NCI-H2227 (cell line): Measurements from ENCODE around the gene DRC3.
"Not testable (repeated sequence)": the region's sequence is repeated elsewhere in the genome, so short reads cannot be mapped to it uniquely, and the experiment has no call there.

Experiments used
- DNase-seq: peaks from one replicate; lab custom pipeline; 2025; ENCODE audit not compliant: unreplicated experiment; lab: John Stamatoyannopoulos, UW

The DRC3 gene, protein sequence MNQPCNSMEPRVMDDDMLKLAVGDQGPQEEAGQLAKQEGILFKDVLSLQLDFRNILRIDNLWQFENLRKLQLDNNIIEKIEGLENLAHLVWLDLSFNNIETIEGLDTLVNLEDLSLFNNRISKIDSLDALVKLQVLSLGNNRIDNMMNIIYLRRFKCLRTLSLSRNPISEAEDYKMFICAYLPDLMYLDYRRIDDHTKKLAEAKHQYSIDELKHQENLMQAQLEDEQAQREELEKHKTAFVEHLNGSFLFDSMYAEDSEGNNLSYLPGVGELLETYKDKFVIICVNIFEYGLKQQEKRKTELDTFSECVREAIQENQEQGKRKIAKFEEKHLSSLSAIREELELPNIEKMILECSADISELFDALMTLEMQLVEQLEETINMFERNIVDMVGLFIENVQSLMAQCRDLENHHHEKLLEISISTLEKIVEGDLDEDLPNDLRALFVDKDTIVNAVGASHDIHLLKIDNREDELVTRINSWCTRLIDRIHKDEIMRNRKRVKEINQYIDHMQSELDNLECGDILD

DNA sequence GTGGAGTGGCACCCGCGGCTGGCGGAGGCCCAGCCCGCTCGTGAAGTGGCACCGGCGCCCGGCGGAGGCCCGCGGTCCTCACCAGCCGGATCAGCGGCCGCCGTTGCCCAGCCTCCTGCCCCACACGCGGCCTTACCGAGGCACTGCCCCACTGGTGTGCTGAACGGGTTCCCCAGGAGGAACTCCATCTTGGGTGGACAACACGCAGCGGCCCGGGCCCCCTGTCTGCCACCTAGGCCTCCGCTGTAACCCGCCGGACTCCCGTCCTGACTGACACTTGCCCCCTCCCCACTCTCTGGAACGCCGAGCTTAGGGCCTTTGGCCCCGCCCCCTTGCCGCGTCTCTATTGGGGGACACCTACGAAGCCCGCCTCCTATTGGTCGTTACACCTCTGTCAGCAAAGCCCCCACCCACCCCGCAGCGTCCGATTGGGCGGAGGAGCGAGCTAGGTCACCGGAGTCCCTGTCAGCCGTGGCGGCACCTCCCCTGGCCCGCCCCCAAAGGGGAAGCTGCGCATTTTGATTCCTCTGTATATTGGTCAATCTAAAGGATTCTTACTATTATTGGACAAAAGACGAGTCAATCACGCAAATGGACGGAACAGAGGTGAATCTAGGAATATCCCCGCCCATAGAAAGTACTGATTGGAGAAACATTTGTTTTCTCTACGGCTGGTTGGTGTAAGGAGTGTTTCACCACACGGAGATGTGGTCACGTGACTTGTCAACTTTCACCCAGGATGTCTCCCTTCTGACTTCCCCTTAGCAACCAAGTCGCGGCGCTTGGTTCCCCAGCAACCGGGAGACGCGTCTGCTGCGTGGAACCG lies at the start of gene DRC3, which contains the start of gene TOM1L2:
TSS of gene DRC3 (plus strand) at position 737 of the 826 bp plus-strand sequence. CDS start 4,737 bp downstream, outside the sequence.
TSS of gene TOM1L2 (minus strand) at position 275 of the 826 bp plus-strand sequence. CDS start at position 188, 87 bp downstream.
- peak; percentile 99 for DNase-seq

GRCh38 chr17:17924131-17924856 lies 48.4 kb upstream of the DRC3 start:
- no peak for DNase-seq

DNA sequence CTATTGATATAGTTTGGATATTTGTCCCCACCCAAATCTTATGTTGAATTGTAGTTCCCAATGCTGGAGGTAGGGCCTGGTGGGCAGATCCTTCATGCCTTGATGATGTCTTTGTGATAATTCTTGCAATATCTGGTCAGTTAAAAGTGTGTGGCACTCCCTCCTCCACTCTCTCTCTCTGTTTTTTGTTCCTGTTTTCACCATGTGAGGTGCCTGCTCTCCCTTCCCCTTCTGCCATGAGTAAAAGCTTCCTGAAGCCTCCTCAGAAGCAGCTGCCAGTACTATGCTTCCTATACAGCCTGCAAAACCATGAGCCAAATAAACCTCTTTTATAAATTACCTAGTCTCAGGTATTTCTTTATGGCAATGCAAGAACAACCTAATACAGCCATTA lies 47.8 kb upstream of the DRC3 start:
- no peak for DNase-seq

DNA sequence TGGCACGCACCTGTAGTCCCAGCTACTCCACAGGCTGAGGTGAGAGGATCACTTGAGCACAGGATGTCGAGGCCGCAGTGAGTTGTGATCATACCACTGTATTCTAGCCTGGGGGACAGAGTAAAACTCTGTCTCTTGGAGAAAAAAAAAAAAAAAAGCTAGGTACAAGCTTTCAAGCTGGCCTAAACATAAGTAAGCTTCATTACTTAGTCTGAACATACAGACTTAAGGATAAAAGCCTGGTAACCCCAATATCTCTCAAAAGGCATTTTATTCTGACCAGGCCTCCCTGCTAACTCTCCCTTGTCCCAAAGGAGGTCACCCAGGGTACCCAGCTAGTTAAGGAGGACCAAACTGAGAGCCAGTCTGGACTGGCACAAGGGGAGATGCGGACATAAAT lies 46.6 kb upstream of the DRC3 start:
- DNase-seq, result no peak

DNA sequence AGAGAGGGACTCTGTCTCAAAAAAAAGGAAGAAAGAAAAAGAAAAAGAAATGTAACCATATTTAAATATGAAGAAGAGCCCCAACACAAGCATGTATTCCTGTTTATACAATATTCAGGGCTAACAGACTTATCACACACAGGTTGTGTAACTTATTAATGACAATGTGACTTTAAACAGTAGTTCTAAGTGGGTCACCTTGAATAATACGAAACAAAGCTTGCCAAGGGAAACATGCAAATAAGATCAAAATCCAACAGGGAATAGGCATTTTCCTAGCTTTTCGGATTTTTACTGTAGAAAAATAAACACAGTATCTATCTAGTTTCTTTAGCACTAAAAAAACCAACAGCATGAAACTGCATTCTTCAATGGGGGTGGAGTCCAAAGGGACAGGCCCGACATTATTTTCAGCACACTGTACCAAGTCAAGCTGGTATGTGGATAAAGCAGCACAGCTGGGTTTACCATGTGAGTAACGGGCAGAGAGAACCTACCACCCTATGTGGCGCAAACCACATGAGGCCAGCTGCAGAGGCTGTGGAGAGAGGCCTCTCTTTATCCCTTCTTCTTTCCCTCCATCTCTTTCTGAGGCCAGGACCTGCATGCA lies 45.7 kb upstream of the DRC3 start:
- DNase-seq, result no peak

- DNase-seq, result peak; percentile 27
These were observed 44.0 kb upstream of the DRC3 start for GRCh38 chr17:17928398-17929287.

DNA sequence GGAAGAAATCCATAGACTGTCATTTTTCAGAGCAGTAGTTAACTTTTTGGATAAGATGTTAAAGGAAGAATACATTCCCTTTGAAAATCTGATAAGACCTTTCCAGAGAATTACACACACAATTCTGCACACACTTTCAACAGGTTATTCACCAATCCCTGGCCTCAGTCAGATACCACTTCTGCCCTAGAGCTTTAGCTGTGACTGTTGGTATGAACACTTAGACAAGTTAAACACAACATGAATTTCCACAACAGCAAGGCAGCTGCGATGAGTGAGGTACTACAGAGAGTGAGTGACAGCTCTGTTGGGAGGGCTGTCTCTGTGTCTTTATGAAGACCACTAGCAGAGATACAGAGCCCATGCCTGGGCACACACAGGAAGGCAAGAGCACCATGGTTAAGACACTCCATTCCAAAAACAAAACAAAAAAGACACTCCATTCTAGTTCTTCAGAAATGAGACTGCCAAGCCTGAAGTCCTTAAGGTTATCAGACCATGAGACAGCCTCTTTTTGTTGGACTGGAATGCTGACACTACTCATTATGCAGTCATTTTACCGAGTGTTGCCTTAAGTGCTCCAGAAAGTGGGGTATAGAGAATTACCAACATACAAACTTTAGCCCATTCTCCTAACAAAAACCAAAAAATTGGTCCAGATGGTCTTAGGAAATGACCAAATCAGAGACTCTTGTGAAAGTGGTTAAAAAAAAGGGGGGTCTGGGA lies 42.8 kb upstream of the DRC3 start:
- DNase-seq, result no peak

GRCh38 chr17:17930674-17931073 lies 42.0 kb upstream of the DRC3 start:
- DNase-seq, result no peak

- no peak for DNase-seq
These were observed 41.5 kb upstream of the DRC3 start for GRCh38 chr17:17931159-17931558.

DNA sequence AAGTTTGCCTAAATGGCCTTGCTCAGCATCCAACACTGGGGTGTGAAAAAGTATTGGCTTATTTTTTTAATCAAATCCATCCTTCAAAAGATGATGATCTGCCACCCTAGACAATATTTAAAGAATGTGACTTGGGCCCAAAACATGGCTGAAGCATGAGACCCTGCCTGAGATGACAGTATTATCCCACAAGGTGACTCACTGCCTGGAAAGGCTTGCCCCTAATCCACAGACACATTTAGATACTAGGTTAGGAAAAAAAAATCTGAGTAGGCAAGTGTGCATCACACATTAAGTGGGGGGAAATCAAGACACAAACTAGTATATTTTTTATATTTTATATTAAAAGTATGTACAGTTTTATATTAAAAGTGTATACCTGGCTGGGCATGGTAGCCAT lies 38.9 kb upstream of the DRC3 start:
- DNase-seq, result no peak

GRCh38 chr17:17934214-17934613 lies 38.4 kb upstream of the DRC3 start:
- no peak for DNase-seq

DNA sequence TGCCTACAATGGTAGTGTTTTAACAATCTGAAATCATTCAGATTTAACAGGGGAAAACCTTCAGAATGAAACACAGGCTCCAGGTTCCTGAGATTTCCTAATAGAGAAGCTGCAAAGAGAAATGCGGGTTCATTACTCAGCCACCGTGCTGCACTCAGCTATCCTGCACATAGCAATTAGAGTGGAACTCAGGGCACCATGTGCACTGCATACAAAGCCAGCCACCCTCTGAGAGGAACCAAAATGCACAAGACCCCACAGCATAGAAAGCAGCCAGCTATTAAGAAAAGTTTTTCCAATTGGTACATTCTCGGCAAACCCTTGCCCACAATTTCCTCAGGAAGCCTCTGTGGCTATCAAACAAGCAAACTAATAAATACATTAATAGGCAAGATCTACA lies 37.9 kb upstream of the DRC3 start:
- DNase-seq, result peak; percentile 35

GRCh38 chr17:17935321-17936271 lies 37.1 kb upstream of the DRC3 start:
- DNase-seq, result no peak

DNA sequence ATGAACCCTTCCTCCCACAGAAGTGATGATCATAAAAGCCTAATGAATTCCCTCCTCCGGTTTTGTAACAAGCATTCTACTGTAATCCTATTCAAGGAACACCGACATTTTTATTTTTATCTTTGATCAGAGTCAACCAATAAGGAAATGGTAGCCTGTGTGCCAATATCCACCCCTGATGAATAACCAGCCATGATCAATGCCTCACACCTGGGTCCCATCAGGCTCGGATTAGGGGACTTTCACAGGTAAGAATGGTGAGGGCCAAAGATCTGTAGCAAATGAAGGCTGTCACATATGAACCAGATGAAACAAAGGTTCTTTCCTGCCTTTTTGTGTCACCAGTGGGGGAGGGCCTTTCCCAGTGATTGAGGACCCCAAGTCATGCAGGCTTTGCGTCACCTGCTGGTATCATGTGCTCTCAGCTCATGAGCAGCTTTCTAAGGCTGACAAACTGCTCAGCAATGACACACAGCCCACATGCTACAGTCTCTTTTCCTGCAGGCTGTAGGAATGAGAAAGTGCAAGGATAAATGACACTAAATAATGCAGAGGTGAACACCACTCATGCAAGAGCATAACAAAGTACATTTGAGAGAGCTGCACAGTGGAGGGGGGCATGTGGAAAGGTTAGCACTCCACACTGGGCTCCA lies 35.3 kb upstream of the DRC3 start:
- peak; percentile 42 for DNase-seq

- DNase-seq, result no peak
These were observed 34.7 kb upstream of the DRC3 start for GRCh38 chr17:17937958-17938357.

GRCh38 chr17:17938388-17939107 lies 34.1 kb upstream of the DRC3 start:
- no peak for DNase-seq

GRCh38 chr17:17939941-17940340 lies 32.7 kb upstream of the DRC3 start:
- DNase-seq, result not testable (repeated sequence)
